Calu3 (cell line): ENCODE data around the gene METRN. TPM values are rescaled to one million over a fixed set of nuclear protein-coding genes. Genes with fewer than 3 reads are reported as not detected.
"Not testable (repeated sequence)": the region's sequence is repeated elsewhere in the genome, so short reads cannot be mapped to it uniquely, and the experiment has no call there.

Experiments used
- BruUV-seq: library from RNA; stranded (reverse); fragments of 400-500 nt; replicated peaks from 2 replicates; lab custom pipeline; 2021; lab: Mats Ljungman, UMichigan
- CTCF ChIA-PET: fragments of 300-600 bp; sonication (Branson Sonifier 250); formaldehyde crosslinking; loops from one replicate; lab custom pipeline; 2022; ENCODE audit warnings: antibody characterized with exemption; lab: Charles Lee
- DNase-seq: peaks from one replicate; pipeline ENCODE4 v3.0.0; 2022
- H3K27ac Mint-ChIP-seq: one replicate; pipeline ENCODE4 v1.8.0; 2022; ENCODE audit warnings: mixed read lengths; ENCODE audit not compliant: unreplicated experiment
- H3K27me3 Mint-ChIP-seq: one replicate; pipeline ENCODE4 v1.8.0; 2022; ENCODE audit warnings: mixed read lengths; ENCODE audit not compliant: unreplicated experiment
- H3K36me3 Mint-ChIP-seq: one replicate; pipeline ENCODE4 v1.8.0; 2022; ENCODE audit warnings: mild to moderate bottlenecking, moderate library complexity, mixed read lengths; ENCODE audit not compliant: insufficient read depth, unreplicated experiment
- H3K4me1 Mint-ChIP-seq: one replicate; pipeline ENCODE4 v1.8.0; 2022; ENCODE audit warnings: mild to moderate bottlenecking, low read depth, mixed read lengths; ENCODE audit not compliant: unreplicated experiment
- H3K4me3 Mint-ChIP-seq: one replicate; pipeline ENCODE4 v1.8.0; 2022; ENCODE audit warnings: mild to moderate bottlenecking, low read depth, moderate library complexity, mixed read lengths; ENCODE audit not compliant: unreplicated experiment
- H3K9me3 Mint-ChIP-seq: one replicate; pipeline ENCODE4 v1.8.0; 2022; ENCODE audit warnings: low read depth, mixed read lengths; ENCODE audit not compliant: unreplicated experiment
- intact Hi-C: fragments of 100-400 bp; cut with micrococcal nuclease; formaldehyde crosslinking; loops from one replicate; pipeline ENCODE4 v1.10.0; 2022; ENCODE audit not compliant: unreplicated experiment
- total RNA-seq: library from RNA; stranded (reverse); gene quantifications from 2 replicates; pipeline ENCODE4 v1.2.3, GENCODE V29; 2022
- TF ChIP-seq, protein P1 (sequence below): fragments of 200-600 bp; IDR thresholded peaks from one replicate; pipeline ENCODE4 v1.8.0; 2022; ENCODE audit warnings: antibody characterized with exemption; ENCODE audit not compliant: unreplicated experiment

Gene METRN
- total RNA-seq, 1 experiment from 2014 or later: 51.7 TPM

DNA sequence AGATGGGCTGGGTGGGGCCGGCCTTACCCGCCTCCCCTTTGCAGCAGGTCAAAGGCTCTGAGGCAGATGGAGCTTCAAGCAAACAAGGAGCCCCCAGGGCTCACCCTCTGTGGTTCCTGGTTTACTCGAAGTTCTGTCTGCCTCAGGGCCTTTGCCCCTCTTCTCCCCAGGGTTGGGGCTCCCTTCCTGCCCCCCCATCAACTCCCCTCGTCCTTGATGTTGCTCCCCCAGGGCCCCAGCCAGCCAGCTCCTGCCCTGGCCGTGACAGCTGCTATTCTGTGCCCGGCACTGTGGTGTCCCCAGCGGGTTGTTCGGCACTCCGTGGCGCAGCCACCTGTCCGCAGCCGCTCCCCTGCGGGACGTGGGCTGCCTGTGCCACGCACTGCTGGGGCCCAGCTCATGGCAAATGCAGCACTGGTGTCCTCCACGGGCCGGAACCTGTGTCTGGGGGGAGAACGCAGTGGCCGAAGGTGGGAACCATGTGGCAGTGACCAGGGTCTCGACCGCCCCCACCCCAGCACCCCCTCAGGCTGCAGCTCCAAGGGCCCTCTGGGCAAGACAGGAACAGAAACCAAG, 4.3 kb upstream of the METRN start:
- Mint-ChIP-seq H3K4me3 (no peak overlapping the region), H3K36me3 (peaks cover 24% of the 10 kb centered on the region), H3K27me3 (peaks cover 59% of the 10 kb centered on the region), H3K27ac (no peak overlapping the region), H3K9me3 (no peaks in the 10 kb centered on the region), H3K4me1 (peaks cover 6% of the 10 kb centered on the region)
- no peak for DNase-seq
- TF ChIP-seq, protein P1, sequence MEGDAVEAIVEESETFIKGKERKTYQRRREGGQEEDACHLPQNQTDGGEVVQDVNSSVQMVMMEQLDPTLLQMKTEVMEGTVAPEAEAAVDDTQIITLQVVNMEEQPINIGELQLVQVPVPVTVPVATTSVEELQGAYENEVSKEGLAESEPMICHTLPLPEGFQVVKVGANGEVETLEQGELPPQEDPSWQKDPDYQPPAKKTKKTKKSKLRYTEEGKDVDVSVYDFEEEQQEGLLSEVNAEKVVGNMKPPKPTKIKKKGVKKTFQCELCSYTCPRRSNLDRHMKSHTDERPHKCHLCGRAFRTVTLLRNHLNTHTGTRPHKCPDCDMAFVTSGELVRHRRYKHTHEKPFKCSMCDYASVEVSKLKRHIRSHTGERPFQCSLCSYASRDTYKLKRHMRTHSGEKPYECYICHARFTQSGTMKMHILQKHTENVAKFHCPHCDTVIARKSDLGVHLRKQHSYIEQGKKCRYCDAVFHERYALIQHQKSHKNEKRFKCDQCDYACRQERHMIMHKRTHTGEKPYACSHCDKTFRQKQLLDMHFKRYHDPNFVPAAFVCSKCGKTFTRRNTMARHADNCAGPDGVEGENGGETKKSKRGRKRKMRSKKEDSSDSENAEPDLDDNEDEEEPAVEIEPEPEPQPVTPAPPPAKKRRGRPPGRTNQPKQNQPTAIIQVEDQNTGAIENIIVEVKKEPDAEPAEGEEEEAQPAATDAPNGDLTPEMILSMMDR: no peak
- no TSS peak for BruUV-seq
- intact Hi-C loops: loop anchor here (5.0 kb wide), 1 partner anchor 77 kb away; the partner anchor contains the start of genes CHTF18 and RPUSD1
- CTCF ChIA-PET: no interaction called here

DNA sequence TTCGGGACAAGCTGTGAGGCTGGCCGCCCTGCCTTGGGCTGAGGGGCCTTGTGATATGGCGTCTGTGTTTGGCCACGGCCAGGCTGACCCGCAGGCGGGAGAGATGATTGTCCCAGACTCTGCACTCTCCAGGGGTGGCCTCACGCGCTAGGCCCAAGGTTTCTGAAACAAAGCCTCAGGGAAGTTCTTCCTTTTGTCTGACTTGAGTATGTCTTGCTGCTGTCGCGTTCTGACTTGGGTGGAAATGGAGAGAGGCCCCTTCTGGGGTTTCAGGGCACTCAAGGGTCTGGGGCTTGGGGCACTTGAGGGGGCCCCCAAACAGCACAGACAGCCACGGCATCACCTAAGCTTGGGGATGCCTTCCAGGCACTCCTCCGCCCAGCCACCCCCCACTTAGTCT, 3.8 kb upstream of the METRN start:
- H3K27ac Mint-ChIP-seq: no peak overlapping the region
- H3K27me3 Mint-ChIP-seq: peaks cover 57% of the 10 kb centered on the region
- no peak for DNase-seq
- no peaks in the 10 kb centered on the region for H3K9me3 Mint-ChIP-seq
- peaks cover 7% of the 10 kb centered on the region for H3K4me1 Mint-ChIP-seq
- BruUV-seq: no TSS peak
- TF ChIP-seq, protein P1: no peak
- intact Hi-C loops: loop anchor here (5.0 kb wide), 1 partner anchor 76 kb away; the partner anchor contains the start of genes CHTF18 and RPUSD1
- no peak overlapping the region for H3K4me3 Mint-ChIP-seq
- CTCF ChIA-PET: no interaction called here
- H3K36me3 Mint-ChIP-seq: peaks cover 29% of the 10 kb centered on the region

DNA sequence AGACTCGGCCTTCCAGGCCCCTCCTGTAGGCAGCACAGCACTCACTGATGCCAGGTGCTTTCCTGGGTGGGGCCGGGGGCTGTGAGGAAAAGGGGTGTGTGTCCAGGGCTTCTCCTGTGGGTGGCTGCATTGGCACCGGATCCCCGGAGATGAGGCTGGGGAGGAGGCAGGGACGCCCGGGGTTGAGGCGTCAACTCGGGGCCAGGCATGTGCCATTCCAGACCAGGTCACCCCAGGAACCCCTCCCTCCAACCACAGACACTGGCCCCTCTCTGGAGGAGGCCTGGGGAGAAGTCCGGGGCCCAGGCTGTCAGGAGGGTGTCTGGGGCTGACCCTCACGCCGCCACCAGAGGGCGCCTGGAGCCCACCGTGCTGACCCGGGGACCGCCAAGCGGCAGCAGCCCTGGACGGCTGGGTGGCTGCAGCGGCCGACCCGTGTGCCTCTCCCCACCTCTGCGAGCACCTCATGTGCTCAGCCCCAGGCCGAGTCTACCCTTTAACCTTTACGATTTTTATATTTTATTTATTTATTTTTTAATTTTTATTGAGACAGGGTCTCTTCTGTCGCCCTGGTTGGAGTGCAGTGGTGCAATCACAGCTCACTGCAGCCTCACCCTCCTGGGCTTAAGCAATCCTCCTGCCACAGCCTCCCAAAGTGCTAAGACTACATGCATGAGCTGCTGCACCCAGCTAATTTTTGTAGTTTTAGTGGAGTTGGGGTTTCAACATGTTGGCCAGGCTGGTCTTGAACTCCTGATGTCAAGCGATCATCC, 3.2 kb upstream of the METRN start:
- CTCF ChIA-PET: interaction anchor here (0.9 to 1.4 kb wide), 9 partner anchors 10 to 346 kb away, joined by 3 to 9 read pairs (median 4); partner anchors contain the start of genes ANTKMT, CHTF18, CIAO3 and RPUSD1
- intact Hi-C loops: loop anchor here (5.0 kb wide), 1 partner anchor 76 kb away; the partner anchor contains the start of genes CHTF18 and RPUSD1
- no peak overlapping the region for H3K4me3 Mint-ChIP-seq
- no peak overlapping the region for H3K27ac Mint-ChIP-seq
- H3K36me3 Mint-ChIP-seq: peaks cover 35% of the 10 kb centered on the region
- DNase-seq: peak; percentile 94
- TF ChIP-seq, protein P1: peak; percentile 97
- H3K9me3 Mint-ChIP-seq: no peaks in the 10 kb centered on the region
- H3K27me3 Mint-ChIP-seq: peaks cover 50% of the 10 kb centered on the region
- BruUV-seq: no TSS peak
- H3K4me1 Mint-ChIP-seq: peaks cover 14% of the 10 kb centered on the region

DNA sequence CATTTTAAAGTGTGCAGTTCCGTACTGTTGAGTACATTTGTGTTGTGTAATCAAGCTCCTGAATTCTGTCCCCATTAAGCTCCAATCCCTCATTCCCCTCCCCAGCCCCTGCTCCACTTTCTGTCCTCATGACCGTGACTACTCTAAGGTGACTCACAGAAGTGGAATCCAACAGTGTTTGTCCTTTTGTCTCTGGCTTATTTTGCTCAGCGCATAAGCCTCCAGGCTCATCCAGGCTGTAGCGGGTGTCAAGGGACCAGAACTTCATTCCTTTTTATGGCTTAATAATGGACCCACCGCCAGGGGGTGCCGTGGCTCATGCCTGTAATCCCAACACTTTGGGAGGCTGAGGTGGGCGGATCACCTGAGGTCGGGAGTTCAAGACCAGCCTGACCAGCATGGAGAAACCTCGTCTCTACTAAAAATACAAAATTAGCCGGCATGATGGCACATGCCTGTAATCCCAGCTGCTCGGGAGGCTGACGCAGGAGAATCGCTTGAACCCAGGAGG, 2.1 kb upstream of the METRN start:
- CTCF ChIA-PET: interaction anchor here (0.6 to 1.4 kb wide), 12 partner anchors 8 to 345 kb away, joined by 3 to 9 read pairs (median 4); partner anchors contain the start of genes ANTKMT, CHTF18, CIAO3 and RPUSD1
- intact Hi-C loops: loop anchor here (5.0 kb wide), 1 partner anchor 75 kb away; the partner anchor contains the start of genes CHTF18 and RPUSD1

More for the DNA sequence above, 2.1 kb upstream of the METRN start:
- H3K27me3 Mint-ChIP-seq: peaks cover 40% of the 10 kb centered on the region
- H3K27ac Mint-ChIP-seq: peak overlapping the region; percentile 52
- H3K36me3 Mint-ChIP-seq: peaks cover 41% of the 10 kb centered on the region
- not testable (repeated sequence) for H3K4me3 Mint-ChIP-seq, H3K4me1 Mint-ChIP-seq, BruUV-seq, H3K9me3 Mint-ChIP-seq
- DNase-seq: peak; percentile 91
- TF ChIP-seq, protein P1: peak; percentile 84
